Measurements from ENCODE around the gene KHDC4. TPM values are rescaled to one million over a fixed set of nuclear protein-coding genes. Genes with fewer than 3 reads are reported as not detected.
A peak's percentile ranks its signal among the peaks of the same experiment; 100 is the strongest.

The KHDC4 gene
- total and polyA plus RNA-seq, 10 of the 15 experiments (the other 5 are each of a cell fraction or from before 2014, with no cell fraction given), result 11.7 to 109 (median 41.9) TPM

DNA sequence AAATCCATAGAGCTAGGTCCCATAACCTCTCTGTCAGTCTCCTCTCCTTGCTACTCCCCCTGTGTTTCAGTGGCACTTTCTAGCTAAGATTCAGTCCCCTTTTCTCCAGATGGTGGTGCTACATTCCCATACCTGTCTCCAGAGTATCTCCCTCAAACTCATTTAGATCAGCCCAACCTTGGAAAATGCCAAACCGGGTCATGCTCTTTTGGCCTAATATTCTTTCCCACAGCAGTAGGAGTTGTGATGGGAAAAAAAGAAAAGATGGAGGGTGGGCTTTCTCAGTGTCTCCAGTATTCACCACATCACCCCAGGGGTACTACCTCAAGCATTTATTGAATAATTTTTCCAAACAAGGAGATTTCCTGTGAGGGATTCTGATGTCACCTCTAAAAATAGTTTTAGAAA is 4.0 kb upstream of the KHDC4 start:
- ATAC-seq, result peak; percentile 35
- intact Hi-C loops (cut with micrococcal nuclease; ENCODE audit: unreplicated experiment), result loop anchor here (1.0 to 2.0 kb wide), 4 partner anchors 41 to 129 kb away; partner anchors contain the start of genes ARHGEF2 and LAMTOR2
- TF ChIP-seq, protein P1, sequence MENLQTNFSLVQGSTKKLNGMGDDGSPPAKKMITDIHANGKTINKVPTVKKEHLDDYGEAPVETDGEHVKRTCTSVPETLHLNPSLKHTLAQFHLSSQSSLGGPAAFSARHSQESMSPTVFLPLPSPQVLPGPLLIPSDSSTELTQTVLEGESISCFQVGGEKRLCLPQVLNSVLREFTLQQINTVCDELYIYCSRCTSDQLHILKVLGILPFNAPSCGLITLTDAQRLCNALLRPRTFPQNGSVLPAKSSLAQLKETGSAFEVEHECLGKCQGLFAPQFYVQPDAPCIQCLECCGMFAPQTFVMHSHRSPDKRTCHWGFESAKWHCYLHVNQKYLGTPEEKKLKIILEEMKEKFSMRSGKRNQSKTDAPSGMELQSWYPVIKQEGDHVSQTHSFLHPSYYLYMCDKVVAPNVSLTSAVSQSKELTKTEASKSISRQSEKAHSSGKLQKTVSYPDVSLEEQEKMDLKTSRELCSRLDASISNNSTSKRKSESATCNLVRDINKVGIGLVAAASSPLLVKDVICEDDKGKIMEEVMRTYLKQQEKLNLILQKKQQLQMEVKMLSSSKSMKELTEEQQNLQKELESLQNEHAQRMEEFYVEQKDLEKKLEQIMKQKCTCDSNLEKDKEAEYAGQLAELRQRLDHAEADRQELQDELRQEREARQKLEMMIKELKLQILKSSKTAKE (IDR thresholded peaks at IDR 0.05; ENCODE audit: low read depth, poor library complexity, severe bottlenecking), result peak; percentile 32
- TF ChIP-seq SMARCA5 (IDR thresholded peaks at IDR 0.05) (peak; percentile 54; the same call in 1 of the 2 replicates), JUND (IDR thresholded peaks at IDR 0.05; ENCODE audit: low read depth, low read length) (no peak), EED (IDR thresholded peaks at IDR 0.05; ENCODE audit: low read depth) (peak; percentile 62; the same call in 1 of the 2 replicates), IKZF1 (conservative IDR thresholded peaks at IDR 0.05) (peak; percentile 49; the same call in 1 of the 2 replicates), MXI1 (IDR thresholded peaks at IDR 0.05; ENCODE audit: low read depth, low read length) (peak; percentile 31; the same call in 1 of the 2 replicates), RAD51 (IDR thresholded peaks at IDR 0.05) (no peak; the same call in 1 of the 2 replicates), RAD21 (IDR thresholded peaks at IDR 0.05; ENCODE audit: insufficient read depth, low read depth, low read length) (peak; percentile 99), IKZF2 (IDR thresholded peaks at IDR 0.05) (peak; percentile 65 to 69), ATF7 (IDR thresholded peaks at IDR 0.05; ENCODE audit: low read depth) (peak; percentile 65; the same call in 1 of the 2 replicates), CREB1 (IDR thresholded peaks at IDR 0.05; ENCODE audit: low read depth) (no peak), POU2F2 (IDR thresholded peaks at IDR 0.05; ENCODE audit: borderline replicate concordance, low read depth, low read length) (no peak), MTA2 (IDR thresholded peaks at IDR 0.05; ENCODE audit: low read depth) (no peak), MTA3 (IDR thresholded peaks at IDR 0.05; ENCODE audit: borderline replicate concordance, low read length) (no peak), RELB (IDR thresholded peaks at IDR 0.05; ENCODE audit: low read depth) (peak; percentile 42; the same call in 1 of the 2 replicates), YY1 (IDR thresholded peaks at IDR 0.05; ENCODE audit: low read depth, low read length) (peak; percentile 69; the same call in 1 of the 2 replicates), NR2F1 (conservative IDR thresholded peaks at IDR 0.05) (0 out of 2 replicates have a peak, but pooled peaks have one; percentile 25), KLF5 (IDR thresholded peaks at IDR 0.05; ENCODE audit: partially characterized antibody) (no peak)
- TF ChIP-seq, protein P2, sequence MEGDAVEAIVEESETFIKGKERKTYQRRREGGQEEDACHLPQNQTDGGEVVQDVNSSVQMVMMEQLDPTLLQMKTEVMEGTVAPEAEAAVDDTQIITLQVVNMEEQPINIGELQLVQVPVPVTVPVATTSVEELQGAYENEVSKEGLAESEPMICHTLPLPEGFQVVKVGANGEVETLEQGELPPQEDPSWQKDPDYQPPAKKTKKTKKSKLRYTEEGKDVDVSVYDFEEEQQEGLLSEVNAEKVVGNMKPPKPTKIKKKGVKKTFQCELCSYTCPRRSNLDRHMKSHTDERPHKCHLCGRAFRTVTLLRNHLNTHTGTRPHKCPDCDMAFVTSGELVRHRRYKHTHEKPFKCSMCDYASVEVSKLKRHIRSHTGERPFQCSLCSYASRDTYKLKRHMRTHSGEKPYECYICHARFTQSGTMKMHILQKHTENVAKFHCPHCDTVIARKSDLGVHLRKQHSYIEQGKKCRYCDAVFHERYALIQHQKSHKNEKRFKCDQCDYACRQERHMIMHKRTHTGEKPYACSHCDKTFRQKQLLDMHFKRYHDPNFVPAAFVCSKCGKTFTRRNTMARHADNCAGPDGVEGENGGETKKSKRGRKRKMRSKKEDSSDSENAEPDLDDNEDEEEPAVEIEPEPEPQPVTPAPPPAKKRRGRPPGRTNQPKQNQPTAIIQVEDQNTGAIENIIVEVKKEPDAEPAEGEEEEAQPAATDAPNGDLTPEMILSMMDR (IDR thresholded peaks at IDR 0.05 in 2 of 3, conservative IDR thresholded peaks at IDR 0.05 in 1 of 3; ENCODE audit: control insufficient read depth in 2 of 3, extremely low read depth in 1 of 3, insufficient read depth in 1 of 3, low read depth in 3 of 3, low read length in 3 of 3), result peak; percentile 76 to 88 (median 82)

More for the DNA sequence above, 4.0 kb upstream of the KHDC4 start:
- in situ Hi-C loops (cut with MboI), result loop anchor here (5.0 kb wide), 1 partner anchor 54 kb away; no protein-coding TSS in a partner anchor
- H3K79me2 ChIP-seq (ENCODE audit: control insufficient read depth, insufficient read depth, low read length), result peaks cover 14% of the 10 kb centered on the region
- H3K27ac ChIP-seq (ENCODE audit: control insufficient read depth, insufficient read depth), result no peak overlapping the region
- ChIA-PET POLR2A (interaction anchor here (0.5 to 10.8 kb wide), 11 partner anchors 8 to 130 kb away, joined by 3 to 273 read pairs (median 4); partner anchors contain the start of gene ARHGEF2), SMC1A (ENCODE audit: uncharacterized antibody, unreplicated experiment) (interaction anchor here (0.6 to 5.7 kb wide), 32 partner anchors 10 to 344 kb away, joined by 3 to 229 read pairs (median 4); partner anchors contain the start of genes ARHGEF2, SMG5, SSR2 and SYT11), RAD21 (ENCODE audit: unreplicated experiment) (interaction anchor here (0.6 to 6.3 kb wide), 30 partner anchors 8 to 218 kb away, joined by 3 to 214 read pairs (median 5); partner anchors contain the start of genes ARHGEF2, GON4L, LAMTOR2 and RAB25), CTCF (interaction anchor here (0.6 to 5.7 kb wide), 27 partner anchors 8 to 345 kb away, joined by 3 to 227 read pairs (median 6); partner anchors contain the start of genes ARHGEF2, SMG5, SSR2 and UBQLN4)
- BruUV-seq (replicated peaks), result no TSS peak
- FAIRE-seq (peak; percentile 94), DNase-seq (ENCODE audit: low read depth, low spot score) (peak; percentile 50)
- H3K27me3 ChIP-seq (replicated peaks in 1 of 2; ENCODE audit: control insufficient read depth in 2 of 2, insufficient read depth in 2 of 2, low read length in 1 of 2), result no peaks in the 10 kb centered on the region
- H3K4me1 ChIP-seq (ENCODE audit: control insufficient read depth, insufficient read depth, low read length), result peaks cover 32% of the 10 kb centered on the region
- H3K4me3 ChIP-seq, result no peak overlapping the region
- H4K20me1 ChIP-seq (ENCODE audit: control insufficient read depth, insufficient read depth), result no peaks in the 10 kb centered on the region
- WGBS (ENCODE audit: insufficient coverage, insufficient replicate concordance, low lambda C conversion rate, missing lambda C conversion rate), result 5% methylated on average over 1 of the region's 1 CpG
- H3K4me2 ChIP-seq (ENCODE audit: control insufficient read depth, insufficient read depth), result no peak overlapping the region
- no peaks in the 10 kb centered on the region for H3K9me3 ChIP-seq (replicated peaks; ENCODE audit: control insufficient read depth, insufficient read depth, low read length)
- no peaks in the 10 kb centered on the region for H3K36me3 ChIP-seq (ENCODE audit: control insufficient read depth in 2 of 2, insufficient read depth in 2 of 2, low read length in 1 of 2)
- H2AFZ ChIP-seq (ENCODE audit: control insufficient read depth, low read depth, low read length), result peak overlapping the region; percentile 6; the same call in 1 of the 2 replicates
- no peak overlapping the region for H3K9ac ChIP-seq (ENCODE audit: control insufficient read depth, insufficient read depth, low read length)
